Measurements from ENCODE around the gene USP10. TPM values are rescaled to one million over a fixed set of nuclear protein-coding genes. Genes with fewer than 3 reads are reported as not detected.

USP10 gene
- total and polyA plus RNA-seq, 4 donors = 28.2 to 46.1 (median 42.0) TPM

- Histone ChIP-seq H3K4me3 (ENCODE audit: low read depth in 1 of 3, low read length in 3 of 3) (no peak overlapping the region), H3K9ac (ENCODE audit: low read depth in 1 of 2, low read length in 2 of 2) (no peak overlapping the region), H3K9me3 (ENCODE audit: control insufficient read depth in 4 of 4, low read length in 3 of 4) (no peaks in the 10 kb centered on the region), H3K36me3 (ENCODE audit: control insufficient read depth in 4 of 4, insufficient read depth in 3 of 4, low read depth in 1 of 4, low read length in 3 of 4) (peaks cover 2 to 4% (median 3%) of the 10 kb centered on the region in 4 donors), H3K27me3 (ENCODE audit: control insufficient read depth in 4 of 4, insufficient read depth in 4 of 4, low read length in 3 of 4) (no peaks in the 10 kb centered on the region), H3K4me1 (ENCODE audit: control insufficient read depth in 4 of 4, insufficient read depth in 4 of 4, low read length in 3 of 4) (peaks cover 16 to 66% (median 56%) of the 10 kb centered on the region in 4 donors), H3K27ac (ENCODE audit: low read depth in 1 of 2, low read length in 2 of 2) (peak overlapping the region; percentile 44 to 61)
- no peak for DNase-seq (ENCODE audit: low spot score)
- no peak for TF ChIP-seq ATF3 (IDR thresholded peaks at IDR 0.05)
- no peak for TF ChIP-seq YY1 (IDR thresholded peaks at IDR 0.05)
- TF ChIP-seq RXRA (IDR thresholded peaks at IDR 0.05) = no peak
- peak; percentile 15 for TF ChIP-seq MAX (IDR thresholded peaks at IDR 0.05)
- no peak for TF ChIP-seq NR2F2 (IDR thresholded peaks at IDR 0.05)
- no peak for TF ChIP-seq REST (IDR thresholded peaks at IDR 0.05)
- TF ChIP-seq SP1 (IDR thresholded peaks at IDR 0.05) = no peak
- TF ChIP-seq FOXA1 (IDR thresholded peaks at IDR 0.05) = no peak
- WGBS = 36% methylated on average over 4 of the region's 4 CpGs
These were observed 41.6 kb downstream of the USP10 start for GRCh38 chr16:84741340-84741830.

DNA sequence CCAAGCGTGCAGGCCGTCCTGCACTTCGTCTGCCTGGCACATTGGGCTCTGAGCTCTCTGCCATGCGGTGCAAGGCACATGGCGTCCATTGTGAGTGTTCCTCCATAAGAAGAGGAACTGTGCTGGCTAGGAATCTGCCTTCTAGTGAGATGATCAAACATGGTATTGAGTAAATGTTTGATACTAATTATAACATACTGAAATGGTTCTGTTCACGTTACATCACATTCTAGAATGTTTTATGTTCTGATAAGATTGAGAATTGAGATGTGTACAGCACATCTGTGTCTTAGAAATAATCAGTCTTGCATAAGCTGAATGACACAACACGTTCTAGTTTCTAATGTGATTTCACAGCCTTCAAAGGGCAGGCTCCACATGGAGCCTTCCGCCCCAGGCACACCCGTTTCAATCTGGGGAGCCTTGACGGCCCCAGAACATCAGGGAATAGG is 42.9 kb downstream of the USP10 start:
- no peak for TF ChIP-seq ZBTB33 (IDR thresholded peaks at IDR 0.05)
- no peak for TF ChIP-seq HNF4A (conservative IDR thresholded peaks at IDR 0.05)
- TF ChIP-seq FOXA2 (IDR thresholded peaks at IDR 0.05) = no peak
- no peak for DNase-seq (ENCODE audit: low spot score)
- peaks cover 13 to 53% (median 44%) of the 10 kb centered on the region in 4 donors for H3K4me1 ChIP-seq (ENCODE audit: control insufficient read depth in 4 of 4, insufficient read depth in 4 of 4, low read length in 3 of 4)
- 65% methylated on average over 10 of the region's 10 CpGs for WGBS
- H3K9ac ChIP-seq (ENCODE audit: low read depth in 1 of 2, low read length in 2 of 2) = no peak overlapping the region
- no peak overlapping the region for H3K4me3 ChIP-seq (ENCODE audit: low read depth in 1 of 3, low read length in 3 of 3)
- no peak overlapping the region for H3K27ac ChIP-seq (ENCODE audit: low read depth in 1 of 2, low read length in 2 of 2)
- H3K9me3 ChIP-seq (ENCODE audit: control insufficient read depth in 4 of 4, low read length in 3 of 4) = no peaks in the 10 kb centered on the region
- H3K36me3 ChIP-seq (ENCODE audit: control insufficient read depth in 4 of 4, insufficient read depth in 3 of 4, low read depth in 1 of 4, low read length in 3 of 4) = peaks cover 2 to 5% (median 3%) of the 10 kb centered on the region in 4 donors
- no peaks in the 10 kb centered on the region for H3K27me3 ChIP-seq (ENCODE audit: control insufficient read depth in 4 of 4, insufficient read depth in 4 of 4, low read length in 3 of 4)

DNA sequence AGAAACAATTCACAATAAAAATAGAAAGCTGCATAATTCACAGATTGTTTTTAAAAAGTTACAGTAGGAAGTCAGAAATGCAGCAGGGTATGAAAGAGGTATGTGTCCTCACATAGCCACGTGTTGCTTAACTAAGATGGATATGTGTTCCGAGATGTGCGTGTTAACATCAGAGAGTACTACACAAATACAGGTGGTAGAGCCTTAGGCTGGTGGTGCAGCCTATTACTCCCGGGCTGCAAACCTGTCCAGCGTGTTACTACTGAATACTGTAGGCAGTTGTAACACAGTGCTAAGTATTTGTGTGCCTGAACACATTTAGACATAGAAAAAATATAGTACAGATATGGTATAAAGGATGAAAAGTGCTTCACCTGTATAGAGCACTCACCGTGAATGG is 46.4 kb downstream of the USP10 start:
- no peak overlapping the region for H3K4me3 ChIP-seq (ENCODE audit: low read depth in 1 of 3, low read length in 3 of 3)
- H3K9ac ChIP-seq (ENCODE audit: low read depth in 1 of 2, low read length in 2 of 2) = no peak overlapping the region
- no peak overlapping the region for H3K27ac ChIP-seq (ENCODE audit: low read depth in 1 of 2, low read length in 2 of 2)
- no peak for DNase-seq (ENCODE audit: low spot score)
- H3K27me3 ChIP-seq (ENCODE audit: control insufficient read depth in 4 of 4, insufficient read depth in 4 of 4, low read length in 3 of 4) = no peaks in the 10 kb centered on the region
- WGBS = 94% methylated on average over 6 of the region's 6 CpGs
- no peaks in the 10 kb centered on the region for H3K9me3 ChIP-seq (ENCODE audit: control insufficient read depth in 4 of 4, low read length in 3 of 4)
- peaks cover 2 to 5% (median 3%) of the 10 kb centered on the region in 4 donors for H3K36me3 ChIP-seq (ENCODE audit: control insufficient read depth in 4 of 4, insufficient read depth in 3 of 4, low read depth in 1 of 4, low read length in 3 of 4)
- H3K4me1 ChIP-seq (ENCODE audit: control insufficient read depth in 4 of 4, insufficient read depth in 4 of 4, low read length in 3 of 4) = peaks cover 5 to 18% (median 12%) of the 10 kb centered on the region in 4 donors
- TF ChIP-seq MAX (IDR thresholded peaks at IDR 0.05) (no peak), SP1 (IDR thresholded peaks at IDR 0.05) (no peak), ATF3 (IDR thresholded peaks at IDR 0.05) (no peak), RAD21 (IDR thresholded peaks at IDR 0.05) (no peak), JUND (IDR thresholded peaks at IDR 0.05) (no peak), HNF4A (conservative IDR thresholded peaks at IDR 0.05) (no peak), ZBTB33 (IDR thresholded peaks at IDR 0.05) (no peak), NR2F2 (IDR thresholded peaks at IDR 0.05) (no peak), YY1 (IDR thresholded peaks at IDR 0.05) (no peak), CTCF (IDR thresholded peaks at IDR 0.05; ENCODE audit: low read depth, low read length, missing input control) (no peak), FOXA1 (IDR thresholded peaks at IDR 0.05) (no peak), RXRA (IDR thresholded peaks at IDR 0.05) (no peak), FOXA2 (IDR thresholded peaks at IDR 0.05) (no peak), GABPA (IDR thresholded peaks at IDR 0.05 in 1 of 2, conservative IDR thresholded peaks at IDR 0.05 in 1 of 2) (no peak)

Data from liver (tissue), 9 donors.